ENCODE data around the gene TAX1BP3. TPM values are rescaled to one million over a fixed set of nuclear protein-coding genes. Genes with fewer than 3 reads are reported as not detected.

Gene TAX1BP3
- total RNA-seq, 2 donors from 2014 or later = 212 to 227 TPM

GRCh38 chr17:3627769-3628167 lies 40.6 kb downstream of the TAX1BP3 start:
- H3K4me1 ChIP-seq = peaks cover 0 to 8% of the 10 kb centered on the region in 2 donors
- peaks cover 63% of the 10 kb centered on the region for H3K36me3 ChIP-seq
- TF ChIP-seq, protein P1, sequence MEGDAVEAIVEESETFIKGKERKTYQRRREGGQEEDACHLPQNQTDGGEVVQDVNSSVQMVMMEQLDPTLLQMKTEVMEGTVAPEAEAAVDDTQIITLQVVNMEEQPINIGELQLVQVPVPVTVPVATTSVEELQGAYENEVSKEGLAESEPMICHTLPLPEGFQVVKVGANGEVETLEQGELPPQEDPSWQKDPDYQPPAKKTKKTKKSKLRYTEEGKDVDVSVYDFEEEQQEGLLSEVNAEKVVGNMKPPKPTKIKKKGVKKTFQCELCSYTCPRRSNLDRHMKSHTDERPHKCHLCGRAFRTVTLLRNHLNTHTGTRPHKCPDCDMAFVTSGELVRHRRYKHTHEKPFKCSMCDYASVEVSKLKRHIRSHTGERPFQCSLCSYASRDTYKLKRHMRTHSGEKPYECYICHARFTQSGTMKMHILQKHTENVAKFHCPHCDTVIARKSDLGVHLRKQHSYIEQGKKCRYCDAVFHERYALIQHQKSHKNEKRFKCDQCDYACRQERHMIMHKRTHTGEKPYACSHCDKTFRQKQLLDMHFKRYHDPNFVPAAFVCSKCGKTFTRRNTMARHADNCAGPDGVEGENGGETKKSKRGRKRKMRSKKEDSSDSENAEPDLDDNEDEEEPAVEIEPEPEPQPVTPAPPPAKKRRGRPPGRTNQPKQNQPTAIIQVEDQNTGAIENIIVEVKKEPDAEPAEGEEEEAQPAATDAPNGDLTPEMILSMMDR (IDR thresholded peaks at IDR 0.05) = no peak
- H3K27me3 ChIP-seq = no peaks in the 10 kb centered on the region
- DNase-seq (ENCODE audit: low spot score) = no peak
- H3K9me3 ChIP-seq = no peaks in the 10 kb centered on the region
- peak overlapping the region in 1 of 2 donors; percentile 48 for H3K27ac ChIP-seq
- no peak overlapping the region for H3K4me3 ChIP-seq

- no peak for DNase-seq (ENCODE audit: low spot score)
- Histone ChIP-seq H3K4me3 (no peak overlapping the region), H3K9me3 (no peaks in the 10 kb centered on the region), H3K36me3 (peaks cover 69% of the 10 kb centered on the region), H3K4me1 (peaks cover 0 to 8% of the 10 kb centered on the region in 2 donors), H3K27ac (peak overlapping the region; percentile 9 to 48), H3K27me3 (no peaks in the 10 kb centered on the region)
- TF ChIP-seq, protein P1 (IDR thresholded peaks at IDR 0.05) = no peak
Observed at GRCh38 chr17:3626831-3627768, 41.3 kb downstream of the TAX1BP3 start.

DNA sequence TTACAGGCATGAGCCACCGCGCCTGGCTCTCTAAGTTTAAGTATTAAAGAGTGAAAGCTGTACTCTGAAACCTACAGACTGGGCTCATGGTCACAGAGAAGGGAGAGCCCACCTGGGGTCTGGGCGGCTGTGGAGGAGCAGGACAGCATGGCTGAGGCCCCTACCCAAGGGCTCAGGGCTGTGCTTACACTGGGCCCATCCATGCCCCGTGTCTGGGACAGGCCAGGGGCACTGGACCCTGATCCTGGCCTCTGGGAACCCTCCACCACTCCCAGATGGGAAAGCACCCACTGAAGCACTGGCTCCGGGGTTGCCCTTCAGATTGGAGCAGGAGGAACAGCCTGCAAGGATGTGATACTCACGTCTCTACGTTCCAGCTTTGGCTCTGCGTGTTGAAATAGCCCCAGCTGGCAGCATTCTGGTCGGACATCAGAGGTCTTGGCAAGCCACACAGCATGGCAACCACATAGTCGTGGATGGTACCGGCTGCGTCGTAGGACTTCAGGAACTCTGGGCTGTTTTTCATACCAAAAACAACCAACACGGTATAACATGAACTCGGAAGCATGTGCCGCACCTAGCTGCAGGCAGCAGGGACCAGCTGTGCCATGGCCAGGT lies 45.3 kb downstream of the TAX1BP3 start:
- H3K4me3 ChIP-seq = no peak overlapping the region
- no peaks in the 10 kb centered on the region for H3K4me1 ChIP-seq
- H3K9me3 ChIP-seq = no peaks in the 10 kb centered on the region
- peaks cover 83% of the 10 kb centered on the region for H3K36me3 ChIP-seq
- no peak for DNase-seq (ENCODE audit: low spot score)
- TF ChIP-seq, protein P1 (IDR thresholded peaks at IDR 0.05) = no peak
- no peak overlapping the region for H3K27ac ChIP-seq
- H3K27me3 ChIP-seq = no peaks in the 10 kb centered on the region

DNA sequence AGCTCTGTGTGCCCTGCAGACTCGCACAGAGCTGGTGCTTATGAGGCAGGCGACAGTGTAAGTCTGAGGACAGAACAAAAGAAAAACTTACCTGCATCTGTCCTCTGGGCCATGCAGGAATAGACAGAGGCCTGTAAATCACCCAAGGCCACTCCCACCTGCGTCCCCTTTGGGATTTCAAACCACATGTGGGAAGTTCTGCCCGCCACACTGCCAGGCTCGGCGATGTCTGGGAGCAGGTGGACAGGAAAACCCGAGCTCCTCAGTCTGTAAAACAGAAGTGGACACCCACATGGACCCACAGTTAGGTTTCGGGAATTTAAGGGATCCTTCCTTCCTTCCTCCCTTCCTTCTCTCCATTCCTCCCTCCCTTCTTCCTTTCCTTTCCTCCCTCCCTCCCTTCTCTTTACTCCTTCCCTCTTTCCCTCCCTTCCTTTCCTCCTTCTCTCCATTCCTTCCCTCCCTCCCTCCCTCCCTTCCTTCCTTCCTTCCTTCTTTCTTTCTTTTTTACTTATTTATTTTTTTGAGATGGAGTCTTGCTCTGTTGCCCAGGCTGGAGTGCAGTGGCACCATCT lies 47.1 kb downstream of the TAX1BP3 start:
- Histone ChIP-seq H3K9me3 (no peaks in the 10 kb centered on the region), H3K4me1 (no peaks in the 10 kb centered on the region), H3K27ac (no peak overlapping the region), H3K27me3 (no peaks in the 10 kb centered on the region), H3K36me3 (peaks cover 84% of the 10 kb centered on the region), H3K4me3 (no peak overlapping the region)
- DNase-seq (ENCODE audit: low spot score) = no peak
- TF ChIP-seq, protein P1 (IDR thresholded peaks at IDR 0.05) = no peak

- H3K4me3 ChIP-seq = no peak overlapping the region
- TF ChIP-seq, protein P1 (IDR thresholded peaks at IDR 0.05) = no peak
- H3K9me3 ChIP-seq = no peaks in the 10 kb centered on the region
- H3K36me3 ChIP-seq = peaks cover 86% of the 10 kb centered on the region
- H3K4me1 ChIP-seq = no peaks in the 10 kb centered on the region
- no peak for DNase-seq (ENCODE audit: low spot score)
- H3K27ac ChIP-seq = no peak overlapping the region
- no peaks in the 10 kb centered on the region for H3K27me3 ChIP-seq
Observed at GRCh38 chr17:3615160-3615870, 53.1 kb downstream of the TAX1BP3 start.
